Ascending aorta (tissue), 2 donors: Measurements from ENCODE around the gene PCBP4. TPM values are rescaled to one million over a fixed set of nuclear protein-coding genes. Genes with fewer than 3 reads are reported as not detected.

Experiments
- DNase-seq, 2 donors: peaks; one replicate each; pipeline ENCODE4 v3.0.0-alpha.2; 2019; ENCODE audit warnings: low spot score in 2 of 2
- H3K27ac ChIP-seq, 2 donors: fragments of 200-600 bp; sonication (generic); one replicate each; pipeline ENCODE4 v1.5.1; 2016 to 2017; ENCODE audit warnings: mild to moderate bottlenecking in 1 of 2
- H3K27me3 ChIP-seq: fragments of 200-600 bp; sonication (generic); one replicate; pipeline ENCODE4 v1.5.1; 2017
- H3K36me3 ChIP-seq, 2 donors: fragments of 200-600 bp; sonication (generic); one replicate each; pipeline ENCODE4 v1.5.1; 2016
- H3K4me1 ChIP-seq, 2 donors: fragments of 200-600 bp; sonication (generic); one replicate each; pipeline ENCODE4 v1.5.1; 2016 to 2017; ENCODE audit warnings: mild to moderate bottlenecking in 1 of 2
- H3K4me3 ChIP-seq, 2 donors: fragments of 200-600 bp; sonication (generic); one replicate each; pipeline ENCODE4 v1.5.1; 2016 to 2017; ENCODE audit warnings: mild to moderate bottlenecking in 1 of 2
- H3K9me3 ChIP-seq, 2 donors: fragments of 200-600 bp; sonication (generic); one replicate each; pipeline ENCODE4 v1.5.1; 2016
- intact Hi-C: fragments of 100-400 bp; cut with DNase I; formaldehyde crosslinking; loops from one replicate; pipeline ENCODE4 v1.15.1; 2023
- total RNA-seq: library from RNA; depleted of rRNA; stranded (reverse); fragments of >200 nt; gene quantifications from one replicate; pipeline ENCODE4 v1.1.0, GENCODE V29; 2016
- TF ChIP-seq, protein P1 (sequence below), 3 experiments: fragments of 200-600 bp in 2 of 3; fragments of 450-650 bp in 1 of 3; sonication (generic) in 2 of 3; IDR thresholded peaks; one replicate each; pipeline ENCODE4 v1.5.1; 2016 to 2019; ENCODE audit warnings: antibody characterized with exemption in 3 of 3, mild to moderate bottlenecking in 1 of 3, moderate library complexity in 1 of 3

The PCBP4 gene
- total RNA-seq, 1 donor from 2014 or later = 256 TPM

DNA sequence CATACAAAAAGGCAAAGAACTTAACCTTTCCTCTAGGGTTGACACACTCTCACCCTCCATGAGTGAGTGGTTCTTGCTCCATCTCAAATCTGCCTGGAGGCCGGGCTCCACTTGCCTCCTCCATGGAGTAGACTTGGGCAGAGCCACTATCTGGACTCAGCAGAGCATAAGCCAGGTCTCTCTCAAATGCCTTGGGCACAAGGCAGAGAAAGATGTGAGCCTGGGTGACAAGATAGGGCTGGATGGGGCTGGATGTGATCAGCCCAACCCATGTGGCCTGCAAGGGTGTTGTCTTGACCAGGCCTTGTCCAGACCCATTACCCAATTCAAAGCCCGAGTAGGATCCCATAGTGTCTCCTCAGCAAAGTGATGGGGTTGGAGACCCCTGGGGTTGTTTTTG lies 32.6 kb upstream of the PCBP4 start:
- intact Hi-C loops = loop anchor here (5.0 kb wide), 1 partner anchor 337 kb away; no protein-coding TSS in a partner anchor
- Histone ChIP-seq H3K27me3 (no peaks in the 10 kb centered on the region), H3K4me3 (no peak overlapping the region), H3K9me3 (no peaks in the 10 kb centered on the region), H3K4me1 (peaks cover 3 to 5% of the 10 kb centered on the region in 2 donors), H3K27ac (no peak overlapping the region), H3K36me3 (peaks cover 0 to under 1% of the 10 kb centered on the region in 2 donors)
- no peak for DNase-seq
- TF ChIP-seq, protein P1, sequence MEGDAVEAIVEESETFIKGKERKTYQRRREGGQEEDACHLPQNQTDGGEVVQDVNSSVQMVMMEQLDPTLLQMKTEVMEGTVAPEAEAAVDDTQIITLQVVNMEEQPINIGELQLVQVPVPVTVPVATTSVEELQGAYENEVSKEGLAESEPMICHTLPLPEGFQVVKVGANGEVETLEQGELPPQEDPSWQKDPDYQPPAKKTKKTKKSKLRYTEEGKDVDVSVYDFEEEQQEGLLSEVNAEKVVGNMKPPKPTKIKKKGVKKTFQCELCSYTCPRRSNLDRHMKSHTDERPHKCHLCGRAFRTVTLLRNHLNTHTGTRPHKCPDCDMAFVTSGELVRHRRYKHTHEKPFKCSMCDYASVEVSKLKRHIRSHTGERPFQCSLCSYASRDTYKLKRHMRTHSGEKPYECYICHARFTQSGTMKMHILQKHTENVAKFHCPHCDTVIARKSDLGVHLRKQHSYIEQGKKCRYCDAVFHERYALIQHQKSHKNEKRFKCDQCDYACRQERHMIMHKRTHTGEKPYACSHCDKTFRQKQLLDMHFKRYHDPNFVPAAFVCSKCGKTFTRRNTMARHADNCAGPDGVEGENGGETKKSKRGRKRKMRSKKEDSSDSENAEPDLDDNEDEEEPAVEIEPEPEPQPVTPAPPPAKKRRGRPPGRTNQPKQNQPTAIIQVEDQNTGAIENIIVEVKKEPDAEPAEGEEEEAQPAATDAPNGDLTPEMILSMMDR (IDR thresholded peaks at IDR 0.05) = no peak

DNA sequence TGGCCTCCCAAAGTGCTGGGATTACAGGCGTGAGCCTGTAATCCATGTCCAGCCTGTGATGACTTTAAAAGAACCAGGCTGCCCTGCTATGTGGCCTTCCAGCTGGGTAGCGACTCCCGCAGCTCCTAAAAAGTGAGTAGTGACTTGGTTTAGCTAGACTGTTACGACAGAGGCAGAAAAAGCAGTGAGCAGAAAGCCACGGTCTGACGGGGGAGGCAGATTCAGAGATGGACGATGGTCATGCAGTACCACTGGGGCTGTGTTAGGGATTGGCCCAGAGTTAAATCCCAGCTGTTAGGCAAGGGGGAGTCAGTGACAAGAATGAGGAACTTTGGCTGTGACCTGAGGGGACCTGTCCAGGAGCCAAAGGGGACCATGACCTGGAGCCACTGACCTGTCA lies 31.5 kb upstream of the PCBP4 start:
- Histone ChIP-seq H3K9me3 (no peaks in the 10 kb centered on the region), H3K27me3 (no peaks in the 10 kb centered on the region), H3K4me3 (no peak overlapping the region), H3K36me3 (peaks cover 0 to 11% of the 10 kb centered on the region in 2 donors), H3K27ac (no peak overlapping the region), H3K4me1 (peaks cover 6 to 9% of the 10 kb centered on the region in 2 donors)
- no peak for DNase-seq
- TF ChIP-seq, protein P1 (IDR thresholded peaks at IDR 0.05) = no peak
- intact Hi-C loops = no loop called here

DNA sequence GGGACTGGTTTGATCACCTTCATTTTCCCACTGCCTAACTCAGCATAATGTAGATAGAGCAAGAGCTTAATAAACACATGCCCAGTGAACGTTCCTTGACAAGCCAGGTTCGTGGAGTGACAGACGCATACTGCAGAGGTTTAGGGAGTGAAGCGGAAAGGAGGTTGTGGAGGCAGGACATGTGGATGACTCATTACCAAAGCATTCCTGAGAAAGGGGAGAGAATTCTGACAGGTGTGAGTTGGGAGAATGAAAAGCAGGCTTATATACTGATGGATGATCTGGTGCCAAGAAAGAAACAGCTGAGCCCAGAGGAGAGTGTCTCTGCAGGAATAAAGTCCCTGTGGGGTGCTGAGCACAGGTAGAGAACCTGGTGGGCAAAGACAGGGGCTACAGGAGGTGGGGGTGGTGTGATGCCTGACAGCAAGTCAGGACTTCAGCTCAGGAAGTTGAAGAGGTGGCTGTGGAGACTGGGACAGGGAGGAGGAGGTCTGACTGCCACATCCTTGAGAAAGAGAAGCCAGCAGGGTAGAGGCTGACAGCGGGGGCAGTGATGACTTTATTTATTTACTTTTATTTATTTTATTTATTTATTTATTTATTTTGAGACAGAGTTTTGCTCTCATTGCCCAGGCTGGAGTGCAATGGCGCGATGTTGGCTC lies 30.8 kb upstream of the PCBP4 start:
- TF ChIP-seq, protein P1 (IDR thresholded peaks at IDR 0.05) = no peak
- no peak for DNase-seq
- Histone ChIP-seq H3K36me3 (peaks cover 4 to 17% of the 10 kb centered on the region in 2 donors), H3K9me3 (no peaks in the 10 kb centered on the region), H3K27ac (no peak overlapping the region), H3K4me1 (peaks cover 6 to 9% of the 10 kb centered on the region in 2 donors), H3K4me3 (no peak overlapping the region), H3K27me3 (no peaks in the 10 kb centered on the region)
- intact Hi-C loops = no loop called here

DNA sequence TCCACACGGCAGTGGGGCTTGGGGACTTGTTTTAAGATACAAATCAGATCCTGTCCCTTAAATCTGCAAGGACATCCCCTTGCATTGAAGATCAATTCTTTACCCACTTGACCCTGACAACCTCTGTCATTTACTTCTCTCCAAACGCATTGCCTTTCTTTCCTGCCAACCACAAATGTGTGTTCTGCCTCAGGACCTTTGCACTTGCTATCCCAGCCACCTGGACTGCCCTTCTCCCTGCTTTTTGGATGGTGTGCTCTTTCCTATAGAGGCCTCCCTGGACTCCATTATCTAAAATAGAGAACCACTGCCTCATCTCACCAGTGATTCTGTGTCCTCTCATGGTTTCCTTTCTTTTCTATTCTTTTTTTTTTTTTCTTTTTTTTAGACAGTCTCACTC lies 29.9 kb upstream of the PCBP4 start:
- H3K4me1 ChIP-seq = peaks cover 6 to 9% of the 10 kb centered on the region in 2 donors
- H3K27ac ChIP-seq = no peak overlapping the region
- H3K9me3 ChIP-seq = no peaks in the 10 kb centered on the region
- H3K36me3 ChIP-seq = peaks cover 4 to 25% of the 10 kb centered on the region in 2 donors
- intact Hi-C loops = no loop called here
- DNase-seq = no peak
- no peaks in the 10 kb centered on the region for H3K27me3 ChIP-seq
- no peak overlapping the region for H3K4me3 ChIP-seq
- TF ChIP-seq, protein P1 (IDR thresholded peaks at IDR 0.05) = no peak

DNA sequence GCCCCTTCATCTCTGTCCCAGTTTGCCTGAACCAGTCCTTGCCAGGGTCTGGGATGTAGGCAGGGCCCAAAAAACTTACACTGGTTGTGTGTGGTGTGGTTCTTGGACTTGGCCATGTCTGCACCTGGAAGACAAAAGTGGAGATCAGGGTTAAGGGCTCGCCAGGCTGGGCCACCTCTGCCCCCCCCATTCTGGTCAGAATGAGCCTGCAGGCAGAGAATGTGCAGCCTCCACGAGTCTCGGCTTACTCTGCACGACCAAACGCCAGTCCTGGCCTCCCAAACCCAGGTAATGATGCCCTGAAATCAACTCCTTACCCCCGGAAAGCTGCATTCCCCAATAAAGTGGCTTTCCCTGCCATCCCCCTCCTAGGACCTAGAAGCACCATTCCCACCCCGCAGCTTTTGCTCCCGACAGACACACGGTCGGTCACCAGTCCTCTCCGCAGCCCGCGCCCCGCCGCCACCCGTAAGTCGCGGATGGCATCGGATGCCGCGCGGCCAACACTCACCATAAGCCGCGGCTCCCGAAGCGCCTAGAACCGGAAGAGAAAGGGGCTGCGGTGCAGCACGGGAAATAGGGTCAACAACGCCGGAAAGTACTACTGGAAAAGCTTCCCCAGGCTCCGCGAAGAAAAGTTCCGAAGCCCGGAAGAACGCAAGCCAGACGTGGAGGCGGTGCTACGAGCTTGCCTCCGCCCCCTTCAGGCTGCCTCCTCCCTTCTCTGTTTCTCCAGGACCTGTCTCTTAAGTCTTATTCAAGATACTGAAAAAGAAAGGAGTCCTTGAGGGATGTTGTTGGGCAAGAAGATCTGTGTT lies 28.3 kb upstream of the PCBP4 start, which contains the start of gene RPL29:
Gene RPL29 (minus strand): TSS at position 550 of the 818 bp plus-strand sequence. CDS start 434 bp downstream, at position 116.
- Histone ChIP-seq H3K27me3 (no peaks in the 10 kb centered on the region), H3K4me1 (peaks cover 6 to 9% of the 10 kb centered on the region in 2 donors), H3K9me3 (no peaks in the 10 kb centered on the region), H3K36me3 (peaks cover 4 to 34% of the 10 kb centered on the region in 2 donors), H3K4me3 (peak within 1 kb of the TSS; percentile 61 to 93), H3K27ac (peak within 1 kb of the TSS; percentile 85 to 93)
- intact Hi-C loops = loop anchor here (1.0 kb wide), 1 partner anchor 12 kb away; the partner anchor contains the start of gene ACY1
- TF ChIP-seq, protein P1 (IDR thresholded peaks at IDR 0.05) = peak in 1 of 3 experiments; percentile 22
- DNase-seq = peak; percentile 56 to 94
